Stimulated activated CD4-positive, alpha-beta T cell treated with anti-CD3 and anti-CD28 coated beads, TNF-alpha, amount 100 ng/mL, for 48 hours (primary cell): ENCODE measurements around the gene STRIP1.
A peak's percentile ranks its signal among the peaks of the same experiment; 100 is the strongest.
"Not testable (repeated sequence)": the region's sequence is repeated elsewhere in the genome, so short reads cannot be mapped to it uniquely, and the experiment has no call there.

Source experiments
- DNase-seq, 3 donors: peaks; one replicate each; pipeline ENCODE4 v3.0.0-alpha.2; 2020; ENCODE audit warnings: low read depth in 3 of 3

STRIP1 gene

DNA sequence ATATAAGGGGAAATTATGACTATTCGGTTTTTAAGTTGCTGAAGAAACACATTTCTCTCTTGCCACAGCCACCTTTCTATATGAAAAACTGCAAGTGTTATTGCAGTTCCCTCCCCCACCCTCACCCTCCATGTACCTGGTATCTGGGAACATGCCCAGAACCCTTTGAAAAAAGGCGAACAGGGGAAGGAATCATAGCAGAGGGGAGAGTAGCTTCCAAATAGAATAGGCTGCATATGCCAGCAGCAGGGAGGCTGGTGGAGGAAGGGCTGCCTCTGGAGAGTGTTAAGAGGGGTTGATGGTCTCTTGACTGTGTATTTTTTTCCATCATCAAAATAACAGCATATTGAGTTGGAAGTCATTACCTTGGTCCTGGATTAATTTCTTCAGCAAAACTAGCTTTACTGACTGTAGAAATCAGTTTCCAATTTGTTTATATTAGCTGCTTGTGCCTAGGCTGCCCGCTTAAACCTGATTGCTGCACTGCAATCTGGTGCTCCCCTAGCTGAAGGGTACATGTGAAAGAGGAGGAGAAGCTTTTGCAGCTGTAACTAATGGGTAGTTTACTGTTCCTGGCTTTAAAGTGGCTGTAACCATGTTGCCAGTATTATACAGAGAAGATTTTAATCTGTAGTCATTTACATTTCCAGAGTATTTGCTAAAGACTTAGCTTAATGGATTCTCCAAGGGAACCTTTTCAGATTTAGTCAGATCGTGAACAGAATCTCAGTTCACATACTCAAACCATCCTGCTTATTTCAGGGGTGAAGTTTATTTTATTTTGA is 27.2 kb upstream of the STRIP1 start:
- DNase-seq = no peak

- DNase-seq = no peak
Observed at GRCh38 chr1:110008971-110009565, 25.4 kb upstream of the STRIP1 start.

DNA sequence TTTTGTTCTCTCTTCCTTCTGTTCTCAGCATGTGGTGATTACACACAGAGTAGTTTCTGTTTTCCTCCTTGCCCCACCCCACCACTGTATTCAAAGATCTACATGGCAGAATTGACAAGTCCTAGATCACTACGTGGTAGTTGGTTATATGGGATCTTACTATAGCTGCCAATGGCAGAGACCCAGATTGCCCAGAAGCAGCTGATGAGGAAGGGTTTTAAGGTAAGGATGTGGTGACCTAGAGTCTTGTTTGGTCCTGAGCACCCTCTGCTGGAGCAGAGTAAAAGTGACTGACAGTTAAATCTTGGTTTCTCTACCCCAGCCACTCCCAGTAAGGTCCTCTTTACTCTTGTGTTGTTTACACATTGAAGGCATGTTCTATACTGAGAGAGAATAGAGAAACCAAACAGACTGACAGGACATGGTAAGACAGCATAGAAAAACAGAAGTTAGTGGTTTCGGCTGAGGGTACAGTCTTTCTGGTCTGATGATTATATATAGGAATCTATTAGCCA is 22.8 kb upstream of the STRIP1 start:
- no peak for DNase-seq

- no peak for DNase-seq
Observed at GRCh38 chr1:110012100-110012780, 22.2 kb upstream of the STRIP1 start.

- no peak for DNase-seq
Observed at GRCh38 chr1:110017792-110018191, 16.6 kb upstream of the STRIP1 start.

- no peak for DNase-seq
Observed at GRCh38 chr1:110018396-110018795, 16.0 kb upstream of the STRIP1 start.

DNA sequence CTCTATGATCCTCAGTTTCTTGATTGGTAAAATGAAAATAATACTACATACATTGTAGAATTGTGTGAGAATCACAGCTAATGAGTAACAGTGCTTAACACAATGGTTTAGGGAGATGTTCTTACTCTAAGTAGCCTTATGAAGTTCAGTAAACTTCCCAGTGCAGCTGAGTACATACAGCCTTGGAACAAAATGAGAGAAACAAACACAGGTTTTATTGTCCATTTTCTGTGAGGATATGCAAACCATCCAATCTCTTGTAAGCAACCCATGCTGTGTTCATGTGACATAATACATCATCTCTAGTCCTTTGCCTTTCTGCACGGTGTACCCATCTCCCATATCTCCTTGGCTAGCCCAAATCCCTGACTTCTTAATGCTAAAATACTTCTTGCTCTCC is 14.7 kb upstream of the STRIP1 start:
- DNase-seq = no peak

- DNase-seq = no peak
Observed at GRCh38 chr1:110021285-110021684, 13.1 kb upstream of the STRIP1 start.

DNA sequence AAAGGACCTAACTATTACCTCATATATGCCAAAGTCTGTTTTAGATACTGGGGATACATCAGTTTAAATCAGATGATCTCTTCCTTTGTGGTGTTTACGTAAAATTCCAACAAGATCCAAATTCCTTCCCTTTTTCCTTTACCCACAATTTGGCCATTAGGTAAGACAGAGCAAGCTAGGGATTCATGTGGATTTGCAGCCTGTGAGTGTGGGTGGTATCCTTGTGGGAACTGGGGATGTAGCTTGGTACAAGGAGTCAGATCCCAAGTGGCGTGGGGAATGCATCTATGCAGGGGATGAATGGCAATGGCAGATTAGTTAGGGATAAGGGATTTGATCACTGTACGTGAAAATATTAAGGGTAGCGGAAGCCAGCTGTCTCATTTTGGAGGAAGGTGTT is 9.8 kb upstream of the STRIP1 start:
- DNase-seq = no peak

GRCh38 chr1:110030687-110031086 is 3.7 kb upstream of the STRIP1 start:
- DNase-seq = not testable (repeated sequence)

DNA sequence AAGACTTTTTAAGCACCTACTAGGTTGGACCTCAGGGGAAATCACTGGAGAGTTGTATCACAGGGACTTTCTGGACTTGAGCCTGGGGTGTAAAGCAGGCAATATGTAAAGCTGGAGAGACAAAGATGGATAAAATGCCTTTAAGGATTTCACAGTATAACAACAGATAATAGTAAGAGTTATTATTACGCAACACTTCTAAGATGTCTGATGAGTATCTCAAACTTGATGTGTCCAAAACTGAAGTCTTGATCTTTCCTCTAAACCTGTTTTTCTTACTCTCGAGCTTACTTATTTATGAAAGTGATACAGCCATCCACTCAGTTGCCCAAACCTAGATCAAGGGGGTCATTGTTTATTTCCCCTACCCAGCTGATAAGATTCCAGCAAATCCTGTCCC is 2.1 kb upstream of the STRIP1 start:
- no peak for DNase-seq

GRCh38 chr1:110033421-110033820 is 1.0 kb upstream of the STRIP1 start:
- no peak for DNase-seq

GRCh38 chr1:110034040-110034450 is 379 bp upstream of the STRIP1 start:
- no peak for DNase-seq

DNA sequence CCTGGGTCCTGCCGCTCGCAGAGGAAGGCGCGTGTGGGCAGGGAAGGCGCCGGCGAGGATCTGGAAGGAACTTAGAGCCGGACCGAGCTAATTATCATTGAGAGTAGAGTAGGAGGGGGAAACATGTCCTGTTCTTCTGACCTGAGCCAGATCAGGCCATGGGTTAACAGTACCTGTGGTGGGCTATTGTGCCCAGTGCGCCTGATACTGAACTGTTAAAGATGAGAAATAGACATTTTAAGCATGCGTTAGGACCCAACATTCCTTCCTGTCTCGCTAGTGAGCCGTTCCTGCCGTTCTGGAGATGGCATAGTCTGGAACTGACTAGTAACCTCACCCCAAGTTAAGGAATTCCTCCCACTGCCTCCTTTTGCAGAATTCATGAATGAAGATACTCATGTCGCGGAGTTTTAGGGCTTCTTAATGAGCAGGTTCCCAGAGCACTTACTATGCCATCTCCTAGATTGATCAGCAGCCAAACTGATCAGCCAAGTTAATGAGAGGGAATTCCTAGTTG is 870 bp downstream of the STRIP1 start:
- no peak for DNase-seq

- DNase-seq = no peak
Observed at GRCh38 chr1:110038271-110038670, 3.8 kb downstream of the STRIP1 start.

DNA sequence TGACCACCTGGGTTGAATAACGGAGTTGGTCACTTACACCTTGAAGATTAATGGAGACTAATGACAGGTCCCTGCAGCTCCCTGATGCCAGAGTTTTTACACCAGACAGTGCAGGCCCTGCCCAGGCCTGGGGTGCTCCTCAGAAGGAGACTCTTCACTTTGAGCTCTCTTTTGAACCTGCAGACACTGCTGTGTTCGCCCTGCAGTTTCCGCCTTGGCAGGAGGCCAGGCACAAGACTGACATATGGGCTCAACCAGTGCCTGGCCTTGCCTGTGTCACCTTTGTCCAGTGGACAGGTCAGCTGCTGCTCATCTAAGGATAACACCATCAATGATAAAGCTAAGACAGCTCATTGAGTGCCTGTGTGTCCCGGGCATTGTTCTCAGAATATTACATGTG is 5.2 kb downstream of the STRIP1 start:
- DNase-seq = no peak

DNA sequence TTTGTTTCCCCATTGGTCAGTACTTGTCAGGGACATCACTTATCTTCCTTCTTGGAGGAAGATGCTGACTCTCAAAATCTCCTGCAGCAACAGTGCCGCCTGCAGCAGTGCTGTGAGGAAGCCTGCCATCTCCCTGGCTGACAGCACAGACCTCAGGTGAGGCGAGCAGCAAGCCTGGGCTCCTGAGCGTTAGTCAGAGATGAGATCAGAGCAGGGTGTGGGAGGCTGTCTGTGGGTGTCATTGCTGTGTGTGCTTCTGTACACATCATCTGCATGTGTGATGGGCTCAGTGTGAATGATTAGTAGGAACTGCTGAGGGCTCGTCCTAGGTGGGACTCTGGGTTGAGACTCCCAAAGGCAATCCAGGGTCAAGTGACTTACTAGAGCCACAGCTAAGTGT is 6.1 kb downstream of the STRIP1 start:
- DNase-seq = peak in 1 of 3 donors; percentile 36

DNA sequence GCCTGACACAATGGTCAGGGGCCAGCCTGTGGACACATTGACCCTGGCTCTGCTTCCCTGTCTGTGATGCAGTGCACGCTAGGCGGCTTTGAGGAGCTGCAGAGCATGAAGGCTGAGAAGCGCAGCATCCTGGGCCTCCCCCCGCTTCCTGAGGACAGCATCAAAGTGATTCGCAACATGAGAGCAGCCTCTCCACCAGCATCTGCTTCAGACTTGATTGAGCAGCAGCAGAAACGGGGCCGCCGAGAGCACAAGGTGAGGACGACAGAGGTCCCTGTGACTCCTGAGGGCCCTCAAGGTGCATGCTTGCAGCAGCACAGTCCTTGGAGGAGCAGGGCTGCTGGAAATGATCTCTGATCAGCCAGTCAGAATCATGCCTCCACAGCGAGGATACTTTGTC is 8.6 kb downstream of the STRIP1 start:
- no peak for DNase-seq

DNA sequence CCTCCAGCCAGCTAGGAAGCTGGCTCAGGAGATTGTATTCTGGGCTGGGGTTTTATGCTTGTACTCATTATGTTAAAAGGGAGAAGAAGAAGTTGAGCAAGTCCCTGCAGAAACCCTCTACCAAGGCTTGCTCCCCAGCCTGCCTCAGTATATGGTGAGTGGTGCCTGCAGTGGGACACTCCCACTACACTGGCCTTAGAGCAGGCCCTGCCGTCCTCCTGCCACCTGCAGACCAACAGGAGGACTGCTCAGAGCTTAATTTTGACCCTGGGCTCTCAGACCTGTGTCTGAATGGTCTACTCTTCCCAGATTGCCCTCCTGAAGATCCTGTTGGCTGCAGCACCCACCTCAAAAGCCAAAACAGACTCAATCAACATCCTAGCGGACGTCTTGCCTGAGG is 13.0 kb downstream of the STRIP1 start:
- no peak for DNase-seq

DNA sequence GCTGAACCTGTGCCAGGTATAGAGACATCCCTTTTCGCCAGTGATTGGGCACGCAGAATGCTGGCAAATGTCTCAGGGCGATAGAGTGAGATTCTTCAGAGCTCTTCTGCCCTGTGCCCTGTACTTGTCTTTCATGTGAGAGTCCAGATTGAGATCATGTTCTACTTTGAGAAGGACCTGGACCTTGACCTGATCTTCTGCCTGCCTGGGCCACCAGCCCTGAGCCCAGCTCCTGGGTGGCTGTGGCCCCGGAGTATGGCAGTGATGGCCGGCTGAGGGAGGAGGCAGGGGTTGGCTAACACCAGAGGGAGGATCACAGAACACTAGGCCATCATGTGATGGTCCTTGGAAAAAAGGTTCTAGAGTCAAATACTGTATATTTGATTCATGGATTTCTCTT is 13.8 kb downstream of the STRIP1 start:
- no peak for DNase-seq

GRCh38 chr1:110048923-110049601 is 14.6 kb downstream of the STRIP1 start:
- no peak for DNase-seq
